ENCODE data around the gene MED1. TPM values are rescaled to one million over a fixed set of nuclear protein-coding genes. Genes with fewer than 3 reads are reported as not detected.

MED1 gene
- total and polyA plus RNA-seq, 2 experiments from 2014 or later = 14.9 to 17.2 TPM

- Histone ChIP-seq H3K9me3 (ENCODE audit: low read depth) (no peaks in the 10 kb centered on the region), H2AFZ (no peak overlapping the region), H3K9ac (peak overlapping the region; percentile 63), H3K4me1 (ENCODE audit: insufficient read depth) (peaks cover 40% of the 10 kb centered on the region), H3K79me2 (ENCODE audit: insufficient read depth) (peaks cover 15% of the 10 kb centered on the region), H3F3A (ENCODE audit: insufficient read depth) (peaks cover 63% of the 10 kb centered on the region), H3K27me3 (replicated peaks; ENCODE audit: insufficient read depth) (no peaks in the 10 kb centered on the region), H3K4me3 (peak overlapping the region; percentile 32), H3K36me3 (ENCODE audit: low read depth) (peaks cover 20% of the 10 kb centered on the region; the same call in 1 of the 2 replicates), H3K9me2 (ENCODE audit: insufficient read depth) (no peaks in the 10 kb centered on the region), H3K4me2 (ENCODE audit: unreplicated experiment) (peak overlapping the region; percentile 66), H4K20me1 (ENCODE audit: insufficient read depth) (no peaks in the 10 kb centered on the region), H3K27ac (peak overlapping the region; percentile 86)
- TF ChIP-seq EZH2phosphoT487 (IDR thresholded peaks at IDR 0.05; ENCODE audit: insufficient read depth, low read depth) (no peak), EZH2 (IDR thresholded peaks at IDR 0.05; ENCODE audit: insufficient read depth, poor library complexity, severe bottlenecking) (no peak)
- WGBS, 2 experiments (ENCODE audit: low coverage in 1 of 2, low lambda C conversion rate in 2 of 2, missing lambda C conversion rate in 2 of 2) = 33 to 37% methylated on average over 6 of the region's 6 CpGs
- in situ Hi-C loops (cut with MboI) = no loop called here
- peak; percentile 95 for DNase-seq
These were observed 46.3 kb downstream of the MED1 start for GRCh38 chr17:39404542-39405378.

DNA sequence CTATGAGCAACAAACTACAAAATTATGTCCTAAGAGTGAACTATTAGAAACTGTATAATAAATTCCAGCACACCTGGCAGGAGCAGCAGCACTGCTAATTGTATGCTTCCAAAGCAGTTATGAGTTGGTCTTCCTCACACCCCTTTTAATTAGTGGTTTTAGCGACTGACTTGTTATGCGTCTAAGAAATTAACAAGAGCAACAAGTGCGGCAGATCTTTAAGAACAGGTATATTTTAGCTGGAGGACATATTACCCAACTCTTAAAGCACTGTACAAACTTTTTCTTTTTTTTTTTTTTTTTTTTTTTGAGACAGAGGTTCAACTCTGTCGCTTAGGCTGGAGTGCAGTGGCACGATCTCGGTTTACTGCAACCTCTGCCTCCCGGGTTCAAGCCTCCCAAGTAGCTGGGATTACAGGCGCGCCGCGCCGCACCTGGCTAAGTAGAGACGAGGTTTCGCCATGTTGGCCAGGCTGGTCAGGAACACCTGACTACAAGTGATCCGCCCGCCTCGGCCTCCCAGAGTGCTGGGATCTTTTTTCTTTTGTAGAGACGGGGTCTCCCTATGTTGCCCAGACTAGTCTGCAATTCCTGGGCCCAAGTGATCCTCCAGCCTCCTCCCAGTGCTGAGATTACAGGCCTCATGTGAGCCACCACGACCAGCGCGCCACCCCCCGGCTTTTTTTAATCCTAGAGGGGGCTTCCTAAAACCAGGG is 48.0 kb downstream of the MED1 start:
- no peak for TF ChIP-seq EZH2 (IDR thresholded peaks at IDR 0.05; ENCODE audit: insufficient read depth, poor library complexity, severe bottlenecking)
- no peak for TF ChIP-seq EZH2phosphoT487 (IDR thresholded peaks at IDR 0.05; ENCODE audit: insufficient read depth, low read depth)
- Histone ChIP-seq H3F3A (ENCODE audit: insufficient read depth) (peaks cover 51% of the 10 kb centered on the region), H3K9me2 (ENCODE audit: insufficient read depth) (no peaks in the 10 kb centered on the region), H2AFZ (no peak overlapping the region), H3K79me2 (ENCODE audit: insufficient read depth) (peaks cover 32% of the 10 kb centered on the region), H3K9ac (no peak overlapping the region), H3K9me3 (ENCODE audit: low read depth) (no peaks in the 10 kb centered on the region), H3K27me3 (replicated peaks; ENCODE audit: insufficient read depth) (no peaks in the 10 kb centered on the region), H3K27ac (peak overlapping the region; percentile 36), H4K20me1 (ENCODE audit: insufficient read depth) (no peaks in the 10 kb centered on the region), H3K4me1 (ENCODE audit: insufficient read depth) (peaks cover 53% of the 10 kb centered on the region), H3K4me2 (ENCODE audit: unreplicated experiment) (peak overlapping the region; percentile 49), H3K4me3 (peak overlapping the region; percentile 88), H3K36me3 (ENCODE audit: low read depth) (peaks cover 6% of the 10 kb centered on the region; the same call in 1 of the 2 replicates)
- DNase-seq = no peak
- in situ Hi-C loops (cut with MboI) = no loop called here
- WGBS, 2 experiments (ENCODE audit: low coverage in 1 of 2, low lambda C conversion rate in 2 of 2, missing lambda C conversion rate in 2 of 2) = 70 to 71% methylated on average over 20 to 22 of the region's 22 CpGs

DNA sequence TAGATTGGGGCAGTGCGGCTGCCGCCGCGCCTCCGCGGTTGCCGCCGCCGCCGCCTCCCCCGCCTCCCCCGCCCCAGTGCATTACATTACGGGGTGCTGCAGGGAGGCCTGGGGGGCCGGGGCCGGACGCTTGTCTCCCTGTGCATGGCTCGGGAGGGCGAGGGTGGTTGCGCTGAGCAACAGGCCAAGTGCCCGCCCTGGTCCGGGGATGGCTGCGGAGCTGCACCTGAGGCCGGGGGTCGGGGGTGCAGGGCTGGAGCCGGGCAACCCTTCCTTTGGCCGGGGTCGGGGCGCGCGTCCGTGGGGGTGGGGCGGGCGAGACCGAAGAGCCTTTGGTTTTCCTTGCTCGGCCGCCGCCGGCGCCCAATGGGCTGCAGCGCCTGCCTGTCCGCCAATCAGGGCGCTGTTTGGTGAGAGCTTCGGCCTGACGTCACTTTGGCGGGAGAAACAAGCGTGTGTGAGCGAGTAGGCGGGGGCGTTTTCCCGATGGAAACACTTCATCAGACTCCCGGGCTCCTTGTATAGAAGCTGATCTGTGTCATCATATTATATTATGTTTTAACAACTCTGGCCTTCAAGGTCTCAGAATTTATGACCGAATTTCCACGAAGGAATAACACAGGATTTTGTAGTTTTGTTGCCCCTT is 48.7 kb downstream of the MED1 start:
- peak overlapping the region; percentile 86 for H2AFZ ChIP-seq
- no peak for TF ChIP-seq EZH2 (IDR thresholded peaks at IDR 0.05; ENCODE audit: insufficient read depth, poor library complexity, severe bottlenecking)
- TF ChIP-seq EZH2phosphoT487 (IDR thresholded peaks at IDR 0.05; ENCODE audit: insufficient read depth, low read depth) = no peak
- DNase-seq = peak; percentile 99
- peaks cover 44% of the 10 kb centered on the region for H3F3A ChIP-seq (ENCODE audit: insufficient read depth)
- H3K9ac ChIP-seq = peak overlapping the region; percentile 93
- peaks cover 53% of the 10 kb centered on the region for H3K4me1 ChIP-seq (ENCODE audit: insufficient read depth)
- no peaks in the 10 kb centered on the region for H3K9me3 ChIP-seq (ENCODE audit: low read depth)
- no peaks in the 10 kb centered on the region for H3K27me3 ChIP-seq (replicated peaks; ENCODE audit: insufficient read depth)
- in situ Hi-C loops (cut with MboI) = no loop called here
- no peaks in the 10 kb centered on the region for H4K20me1 ChIP-seq (ENCODE audit: insufficient read depth)
- H3K27ac ChIP-seq = peak overlapping the region; percentile 84
- WGBS, 2 experiments (ENCODE audit: low coverage in 1 of 2, low lambda C conversion rate in 2 of 2, missing lambda C conversion rate in 2 of 2) = 1 to 2% methylated on average over 27 to 41 of the region's 53 CpGs
- peaks cover 38% of the 10 kb centered on the region for H3K79me2 ChIP-seq (ENCODE audit: insufficient read depth)
- peak overlapping the region; percentile 94 for H3K4me2 ChIP-seq (ENCODE audit: unreplicated experiment)
- peak overlapping the region; percentile 88 for H3K4me3 ChIP-seq
- H3K36me3 ChIP-seq (ENCODE audit: low read depth) = peaks cover 3% of the 10 kb centered on the region; the same call in 1 of the 2 replicates
- no peaks in the 10 kb centered on the region for H3K9me2 ChIP-seq (ENCODE audit: insufficient read depth)

Data from GM23248 (cell line).